ENCODE measurements around the gene SHISA6. TPM values are rescaled to one million over a fixed set of nuclear protein-coding genes. Genes with fewer than 3 reads are reported as not detected.

Gene SHISA6
- total and polyA plus RNA-seq, 8 donors = 0.16 to 1.3 (median 0.40) TPM

GRCh38 chr17:11548398-11548797 lies 307.4 kb downstream of the SHISA6 start:
- no peaks in the 10 kb centered on the region for H3K27me3 ChIP-seq
- no peak for FAIRE-seq
- WGBS, 2 donors = 51 to 52% methylated on average over 2 of the region's 2 CpGs
- H3K4me1 ChIP-seq = no peaks in the 10 kb centered on the region
- no peak for TF ChIP-seq CTCF (IDR thresholded peaks at IDR 0.05)
- no peak for DNase-seq
- H3K9me3 ChIP-seq = no peaks in the 10 kb centered on the region
- H3K4me3 ChIP-seq = no peak overlapping the region
- no peaks in the 10 kb centered on the region for H3K36me3 ChIP-seq
- H3K27ac ChIP-seq = no peak overlapping the region
- intact Hi-C loops (cut with DNase I) = no loop called here
- ATAC-seq = no peak

GRCh38 chr17:11550431-11550830 lies 309.4 kb downstream of the SHISA6 start:
- H3K9me3 ChIP-seq = no peaks in the 10 kb centered on the region
- no peaks in the 10 kb centered on the region for H3K27me3 ChIP-seq
- no peak for ATAC-seq
- WGBS, 2 donors = 89 to 93% methylated on average over 2 of the region's 2 CpGs
- TF ChIP-seq CTCF (IDR thresholded peaks at IDR 0.05) = no peak
- intact Hi-C loops (cut with DNase I) = no loop called here
- DNase-seq = no peak
- FAIRE-seq = no peak
- H3K27ac ChIP-seq = no peak overlapping the region
- no peaks in the 10 kb centered on the region for H3K36me3 ChIP-seq
- H3K4me1 ChIP-seq = no peaks in the 10 kb centered on the region
- H3K4me3 ChIP-seq = no peak overlapping the region

DNA sequence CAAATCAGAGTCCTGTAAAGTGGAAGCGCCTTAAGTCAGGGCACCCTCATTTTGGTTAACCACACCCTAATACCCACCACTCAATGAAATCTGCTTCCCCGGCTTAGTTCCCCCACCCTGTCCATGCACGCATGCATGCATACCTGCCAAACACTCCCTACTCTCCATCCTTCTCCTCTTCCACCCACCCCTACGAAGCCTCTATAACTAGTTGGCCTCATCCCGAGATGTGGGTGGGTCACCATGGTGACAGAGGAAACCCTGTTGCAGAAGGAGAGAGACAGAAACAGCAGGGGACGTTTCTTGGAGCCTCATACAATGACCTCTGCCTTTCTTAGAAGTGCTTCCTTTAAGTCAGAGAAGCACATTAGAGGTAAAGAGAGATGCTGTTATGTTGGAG lies 310.4 kb downstream of the SHISA6 start:
- FAIRE-seq (no peak), DNase-seq (no peak), ATAC-seq (no peak)
- Histone ChIP-seq H3K27ac (no peak overlapping the region), H3K4me3 (no peak overlapping the region), H3K9me3 (no peaks in the 10 kb centered on the region), H3K4me1 (no peaks in the 10 kb centered on the region), H3K27me3 (no peaks in the 10 kb centered on the region), H3K36me3 (no peaks in the 10 kb centered on the region)
- no peak for TF ChIP-seq CTCF (IDR thresholded peaks at IDR 0.05)
- intact Hi-C loops (cut with DNase I) = no loop called here
- WGBS, 2 donors = 79 to 80% methylated on average over 6 of the region's 6 CpGs

DNA sequence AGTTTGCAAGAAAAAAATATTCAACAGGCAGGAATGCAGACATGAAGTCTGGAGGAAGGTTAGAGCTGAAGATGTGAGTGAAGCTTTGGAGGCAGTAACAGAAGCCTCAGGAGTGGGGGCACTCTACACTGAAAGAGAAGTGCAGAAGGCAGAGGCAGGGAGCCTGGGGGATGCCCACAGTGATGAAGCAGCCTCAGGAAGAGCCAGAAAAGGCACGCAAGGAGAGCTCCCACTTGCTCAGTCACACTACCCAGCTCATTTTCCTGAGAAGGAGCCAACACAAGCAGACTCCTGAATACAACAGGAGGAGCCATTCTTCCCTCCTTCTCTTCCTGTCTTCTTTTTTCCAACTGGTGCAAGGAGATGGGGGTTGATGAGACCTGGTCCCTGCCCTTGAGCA lies 312.1 kb downstream of the SHISA6 start:
- no peaks in the 10 kb centered on the region for H3K36me3 ChIP-seq
- no peak overlapping the region for H3K4me3 ChIP-seq
- intact Hi-C loops (cut with DNase I) = no loop called here
- no peak for TF ChIP-seq CTCF (IDR thresholded peaks at IDR 0.05)
- no peak overlapping the region for H3K27ac ChIP-seq
- no peaks in the 10 kb centered on the region for H3K4me1 ChIP-seq
- no peak for DNase-seq
- H3K27me3 ChIP-seq = no peaks in the 10 kb centered on the region
- no peak for FAIRE-seq
- H3K9me3 ChIP-seq = no peaks in the 10 kb centered on the region
- 80 to 94% methylated on average over 1 of the region's 1 CpG for WGBS, 2 donors
- no peak for ATAC-seq

DNA sequence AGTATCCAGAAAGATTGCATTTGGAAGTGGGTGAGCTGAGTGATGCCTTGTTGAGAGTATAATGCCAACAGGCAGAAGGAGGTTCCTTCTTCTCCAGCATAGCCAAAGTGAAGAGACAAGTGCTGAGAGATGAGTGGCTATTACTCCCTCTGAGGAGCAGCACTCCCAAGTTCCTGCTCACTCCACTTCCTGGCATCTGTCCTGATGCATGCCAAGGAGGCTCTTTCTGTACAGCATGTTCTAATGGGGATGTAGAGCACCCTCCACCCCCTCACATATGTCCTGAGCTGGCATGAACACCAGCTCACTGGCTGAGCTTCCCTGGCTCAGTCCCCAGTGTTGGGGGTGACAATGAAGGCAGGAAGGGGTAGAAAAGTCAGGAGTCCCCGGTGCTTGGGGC lies 313.0 kb downstream of the SHISA6 start:
- no peak for DNase-seq
- Histone ChIP-seq H3K4me1 (no peaks in the 10 kb centered on the region), H3K27ac (no peak overlapping the region), H3K36me3 (no peaks in the 10 kb centered on the region), H3K27me3 (no peaks in the 10 kb centered on the region), H3K9me3 (no peaks in the 10 kb centered on the region), H3K4me3 (no peak overlapping the region)
- no peak for TF ChIP-seq CTCF (IDR thresholded peaks at IDR 0.05)
- intact Hi-C loops (cut with DNase I) = no loop called here
- no peak for ATAC-seq
- 75 to 92% methylated on average over 1 of the region's 1 CpG for WGBS, 2 donors
- FAIRE-seq = no peak
